HepG2 (cell line): ENCODE results near the gene POU6F1. TPM values are rescaled to one million over a fixed set of nuclear protein-coding genes. Genes with fewer than 3 reads are reported as not detected.

ENCODE experiments used
- ADNP ChIP-seq: sonication (generic); formaldehyde crosslinking; IDR thresholded peaks from 2 replicates; pipeline ENCODE4 v1.4.0; 2020; ENCODE audit warnings: missing genetic modification reagents
- BHLHE40 ChIP-seq: IDR thresholded peaks from 2 replicates; pipeline ENCODE4 v1.6.1; 2011; ENCODE audit warnings: low read length, improper control_type of control experiment
- CREM ChIP-seq, 2 experiments: sonication (generic) in 1 of 2; formaldehyde crosslinking in 1 of 2; IDR thresholded peaks; 2 replicates each; pipeline versions ENCODE4 v1.4.0 to v1.6.1; 2016 to 2020; ENCODE audit warnings: antibody characterized with exemption in 1 of 2, mild to moderate bottlenecking in 1 of 2, missing genetic modification reagents in 1 of 2
- HOXD1 ChIP-seq: sonication (generic); formaldehyde crosslinking; IDR thresholded peaks from 2 replicates; pipeline ENCODE4 v1.5.0; 2020; ENCODE audit warnings: missing genetic modification reagents
- IKZF1 ChIP-seq: fragments of 450-650 bp; IDR thresholded peaks from 2 replicates; pipeline ENCODE4 v1.7.1; 2016
- KLF15 ChIP-seq: sonication (generic); formaldehyde crosslinking; IDR thresholded peaks from 2 replicates; pipeline ENCODE4 v1.8.1; 2023; ENCODE audit warnings: borderline replicate concordance, mild to moderate bottlenecking, inconsistent platforms, missing genetic modification reagents, mixed read lengths
- PHF20 ChIP-seq: sonication (generic); formaldehyde crosslinking; IDR thresholded peaks from 2 replicates; pipeline ENCODE4 v1.5.0; 2020; ENCODE audit warnings: mild to moderate bottlenecking, missing genetic modification reagents
- RFX3 ChIP-seq: IDR thresholded peaks from 2 replicates; pipeline ENCODE4 v1.6.1; 2016; ENCODE audit warnings: missing biosample characterization, missing genetic modification reagents
- XBP1 ChIP-seq: sonication (generic); formaldehyde crosslinking; IDR thresholded peaks from 2 replicates; pipeline ENCODE4 v1.5.0; 2020; ENCODE audit warnings: missing genetic modification reagents
- ZNF33B ChIP-seq: sonication (generic); formaldehyde crosslinking; IDR thresholded peaks from 2 replicates; pipeline ENCODE4 v1.5.1; 2020; ENCODE audit warnings: mild to moderate bottlenecking, missing genetic modification reagents
- ZNF768 ChIP-seq: sonication (generic); formaldehyde crosslinking; IDR thresholded peaks from 2 replicates; pipeline ENCODE4 v1.4.0; 2020; ENCODE audit warnings: missing genetic modification reagents
- ZNF781 ChIP-seq: sonication (generic); formaldehyde crosslinking; IDR thresholded peaks from 2 replicates; pipeline ENCODE4 v1.5.1; 2020; ENCODE audit warnings: borderline replicate concordance, mild to moderate bottlenecking, missing genetic modification reagents; ENCODE audit errors: not compliant biosample characterization
- ZNF782 ChIP-seq: sonication (generic); formaldehyde crosslinking; IDR thresholded peaks from 2 replicates; pipeline ENCODE4 v1.4.0; 2020; ENCODE audit warnings: missing genetic modification reagents, mild to moderate bottlenecking, borderline replicate concordance
- polyA plus RNA-seq, 8 experiments: library from polyadenylated mRNA; depleted of rRNA in 3 of 8; stranded (reverse) in 7 of 8; unstranded in 1 of 8; fragments of >200 nt; fragmentation: Illumina TruSeq in 4 of 8; extraction: Trizol in 4 of 8; gene quantifications; 2 replicates each; pipeline versions ENCODE4 v1.2.1 to v1.2.3, GENCODE V29; 2011 to 2016; ENCODE audit warnings: low read depth in 4 of 8, missing spikeins in 1 of 8, mixed read lengths in 1 of 8; ENCODE audit not compliant: insufficient read depth in 1 of 8
- total RNA-seq, 5 experiments: library from RNA; depleted of rRNA; stranded (reverse); fragments of >200 nt; fragmentation: Illumina TruSeq; extraction: Trizol; gene quantifications; 2 replicates each; pipeline ENCODE4 v1.2.3, GENCODE V29; 2016; ENCODE audit warnings: low read depth in 1 of 5
- TF ChIP-seq, protein P1 (sequence below): sonication (generic); formaldehyde crosslinking; IDR thresholded peaks from 2 replicates; pipeline ENCODE4 v1.4.0; 2020; ENCODE audit warnings: mild to moderate bottlenecking, missing genetic modification reagents
- TF ChIP-seq, protein P2 (sequence below): sonication (generic); formaldehyde crosslinking; IDR thresholded peaks from 2 replicates; pipeline ENCODE4 v1.5.1; 2020; ENCODE audit warnings: missing genetic modification reagents, mild to moderate bottlenecking, borderline replicate concordance
- TF ChIP-seq, protein P3 (sequence below): sonication (generic); formaldehyde crosslinking; IDR thresholded peaks from one replicate; pipeline ENCODE4 v1.5.1; 2020; ENCODE audit warnings: mild to moderate bottlenecking, missing genetic modification reagents; ENCODE audit errors: not compliant biosample characterization

POU6F1 gene
- total and polyA plus RNA-seq, 2 of the 13 experiments (the other 11 are each of a cell fraction or from before 2014, with no cell fraction given) = 0.48 to 0.51 TPM

DNA sequence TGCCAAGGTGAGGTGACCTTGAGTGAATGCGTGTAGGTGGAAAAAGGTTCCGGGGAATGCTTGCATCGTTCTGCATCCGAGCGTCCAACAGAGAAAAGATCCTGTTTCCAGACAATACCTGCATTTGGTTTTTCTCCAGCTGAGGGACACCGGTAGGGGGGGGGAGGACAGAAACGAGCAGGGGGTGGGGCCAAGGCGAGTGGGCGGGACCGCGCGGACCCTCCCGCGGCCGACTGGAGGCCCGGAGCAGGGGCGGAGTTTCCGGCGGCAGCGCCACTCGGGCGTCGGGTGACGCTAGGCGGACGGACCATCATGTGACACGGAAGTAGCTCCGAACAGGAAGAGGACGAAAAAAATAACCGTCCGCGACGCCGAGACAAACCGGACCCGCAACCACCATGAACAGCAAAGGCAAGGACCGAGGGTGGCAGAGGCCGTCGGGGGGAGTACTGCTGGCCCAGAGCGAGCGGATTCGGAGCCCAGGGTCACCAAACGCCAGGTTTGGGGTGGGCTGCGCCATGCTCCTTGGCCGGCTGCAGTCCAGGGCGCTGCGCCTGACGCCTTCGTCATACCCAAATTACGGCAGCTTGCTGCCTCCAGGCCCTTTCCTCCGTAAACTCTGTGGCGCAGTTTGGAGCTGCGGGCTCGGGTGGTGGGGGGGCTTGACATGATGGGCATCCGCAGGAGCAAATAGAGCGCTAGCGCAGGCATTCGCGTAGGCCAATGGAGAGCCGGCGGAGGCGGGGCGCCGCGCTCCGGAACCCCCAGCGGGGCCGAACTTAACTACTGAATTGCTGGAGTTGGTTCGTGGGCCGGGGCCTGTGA lies 20.9 kb upstream of the POU6F1 start, which contains the start of gene DAZAP2 (continued):
- TF ChIP-seq, protein P1, sequence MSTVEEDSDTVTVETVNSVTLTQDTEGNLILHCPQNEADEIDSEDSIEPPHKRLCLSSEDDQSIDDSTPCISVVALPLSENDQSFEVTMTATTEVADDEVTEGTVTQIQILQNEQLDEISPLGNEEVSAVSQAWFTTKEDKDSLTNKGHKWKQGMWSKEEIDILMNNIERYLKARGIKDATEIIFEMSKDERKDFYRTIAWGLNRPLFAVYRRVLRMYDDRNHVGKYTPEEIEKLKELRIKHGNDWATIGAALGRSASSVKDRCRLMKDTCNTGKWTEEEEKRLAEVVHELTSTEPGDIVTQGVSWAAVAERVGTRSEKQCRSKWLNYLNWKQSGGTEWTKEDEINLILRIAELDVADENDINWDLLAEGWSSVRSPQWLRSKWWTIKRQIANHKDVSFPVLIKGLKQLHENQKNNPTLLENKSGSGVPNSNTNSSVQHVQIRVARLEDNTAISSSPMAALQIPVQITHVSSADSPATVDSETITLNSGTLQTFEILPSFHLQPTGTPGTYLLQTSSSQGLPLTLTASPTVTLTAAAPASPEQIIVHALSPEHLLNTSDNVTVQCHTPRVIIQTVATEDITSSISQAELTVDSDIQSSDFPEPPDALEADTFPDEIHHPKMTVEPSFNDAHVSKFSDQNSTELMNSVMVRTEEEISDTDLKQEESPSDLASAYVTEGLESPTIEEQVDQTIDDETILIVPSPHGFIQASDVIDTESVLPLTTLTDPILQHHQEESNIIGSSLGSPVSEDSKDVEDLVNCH (CRISPR knock-in tag) = no peak
- TF ChIP-seq KLF15 (CRISPR knock-in tag) (peak; percentile 66; the same call in 1 of the 2 replicates), CREM (IDR thresholded peaks at IDR 0.05) (0 out of 2 replicates have a peak, but pooled peaks have one; percentile 51), CREM (CRISPR knock-in tag; IDR thresholded peaks at IDR 0.05) (no peak), RFX3 (CRISPR knock-in tag) (no peak), ADNP (CRISPR knock-in tag) (peak; percentile 31; the same call in 1 of the 2 replicates), ZNF768 (CRISPR knock-in tag) (peak; percentile 82; the same call in 1 of the 2 replicates), ZNF33B (CRISPR knock-in tag) (peak; percentile 73; the same call in 1 of the 2 replicates), IKZF1 (no peak), XBP1 (0 out of 2 replicates have a peak, but pooled peaks have one; percentile 38), PHF20 (peak; percentile 88), ZNF782 (CRISPR knock-in tag) (0 out of 2 replicates have a peak, but pooled peaks have one; percentile 22), BHLHE40 (peak; percentile 33), ZNF781 (peak; percentile 37), HOXD1 (CRISPR knock-in tag) (no peak; the same call in 1 of the 2 replicates)
- TF ChIP-seq, protein P2, sequence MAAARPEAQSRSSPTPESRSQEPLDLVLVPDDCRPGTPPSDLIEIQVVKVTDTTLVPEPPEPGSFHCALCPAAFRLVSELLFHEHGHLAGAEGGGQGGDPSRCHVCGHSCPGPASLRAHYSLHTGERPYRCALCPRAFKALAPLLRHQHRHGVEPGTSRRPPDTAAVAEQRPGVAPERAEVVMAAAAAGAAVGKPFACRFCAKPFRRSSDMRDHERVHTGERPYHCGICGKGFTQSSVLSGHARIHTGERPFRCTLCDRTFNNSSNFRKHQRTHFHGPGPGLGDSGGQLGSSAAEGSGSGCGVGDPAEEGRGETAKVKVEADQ = no peak; the same call in 1 of the 2 replicates
- TF ChIP-seq, protein P3, sequence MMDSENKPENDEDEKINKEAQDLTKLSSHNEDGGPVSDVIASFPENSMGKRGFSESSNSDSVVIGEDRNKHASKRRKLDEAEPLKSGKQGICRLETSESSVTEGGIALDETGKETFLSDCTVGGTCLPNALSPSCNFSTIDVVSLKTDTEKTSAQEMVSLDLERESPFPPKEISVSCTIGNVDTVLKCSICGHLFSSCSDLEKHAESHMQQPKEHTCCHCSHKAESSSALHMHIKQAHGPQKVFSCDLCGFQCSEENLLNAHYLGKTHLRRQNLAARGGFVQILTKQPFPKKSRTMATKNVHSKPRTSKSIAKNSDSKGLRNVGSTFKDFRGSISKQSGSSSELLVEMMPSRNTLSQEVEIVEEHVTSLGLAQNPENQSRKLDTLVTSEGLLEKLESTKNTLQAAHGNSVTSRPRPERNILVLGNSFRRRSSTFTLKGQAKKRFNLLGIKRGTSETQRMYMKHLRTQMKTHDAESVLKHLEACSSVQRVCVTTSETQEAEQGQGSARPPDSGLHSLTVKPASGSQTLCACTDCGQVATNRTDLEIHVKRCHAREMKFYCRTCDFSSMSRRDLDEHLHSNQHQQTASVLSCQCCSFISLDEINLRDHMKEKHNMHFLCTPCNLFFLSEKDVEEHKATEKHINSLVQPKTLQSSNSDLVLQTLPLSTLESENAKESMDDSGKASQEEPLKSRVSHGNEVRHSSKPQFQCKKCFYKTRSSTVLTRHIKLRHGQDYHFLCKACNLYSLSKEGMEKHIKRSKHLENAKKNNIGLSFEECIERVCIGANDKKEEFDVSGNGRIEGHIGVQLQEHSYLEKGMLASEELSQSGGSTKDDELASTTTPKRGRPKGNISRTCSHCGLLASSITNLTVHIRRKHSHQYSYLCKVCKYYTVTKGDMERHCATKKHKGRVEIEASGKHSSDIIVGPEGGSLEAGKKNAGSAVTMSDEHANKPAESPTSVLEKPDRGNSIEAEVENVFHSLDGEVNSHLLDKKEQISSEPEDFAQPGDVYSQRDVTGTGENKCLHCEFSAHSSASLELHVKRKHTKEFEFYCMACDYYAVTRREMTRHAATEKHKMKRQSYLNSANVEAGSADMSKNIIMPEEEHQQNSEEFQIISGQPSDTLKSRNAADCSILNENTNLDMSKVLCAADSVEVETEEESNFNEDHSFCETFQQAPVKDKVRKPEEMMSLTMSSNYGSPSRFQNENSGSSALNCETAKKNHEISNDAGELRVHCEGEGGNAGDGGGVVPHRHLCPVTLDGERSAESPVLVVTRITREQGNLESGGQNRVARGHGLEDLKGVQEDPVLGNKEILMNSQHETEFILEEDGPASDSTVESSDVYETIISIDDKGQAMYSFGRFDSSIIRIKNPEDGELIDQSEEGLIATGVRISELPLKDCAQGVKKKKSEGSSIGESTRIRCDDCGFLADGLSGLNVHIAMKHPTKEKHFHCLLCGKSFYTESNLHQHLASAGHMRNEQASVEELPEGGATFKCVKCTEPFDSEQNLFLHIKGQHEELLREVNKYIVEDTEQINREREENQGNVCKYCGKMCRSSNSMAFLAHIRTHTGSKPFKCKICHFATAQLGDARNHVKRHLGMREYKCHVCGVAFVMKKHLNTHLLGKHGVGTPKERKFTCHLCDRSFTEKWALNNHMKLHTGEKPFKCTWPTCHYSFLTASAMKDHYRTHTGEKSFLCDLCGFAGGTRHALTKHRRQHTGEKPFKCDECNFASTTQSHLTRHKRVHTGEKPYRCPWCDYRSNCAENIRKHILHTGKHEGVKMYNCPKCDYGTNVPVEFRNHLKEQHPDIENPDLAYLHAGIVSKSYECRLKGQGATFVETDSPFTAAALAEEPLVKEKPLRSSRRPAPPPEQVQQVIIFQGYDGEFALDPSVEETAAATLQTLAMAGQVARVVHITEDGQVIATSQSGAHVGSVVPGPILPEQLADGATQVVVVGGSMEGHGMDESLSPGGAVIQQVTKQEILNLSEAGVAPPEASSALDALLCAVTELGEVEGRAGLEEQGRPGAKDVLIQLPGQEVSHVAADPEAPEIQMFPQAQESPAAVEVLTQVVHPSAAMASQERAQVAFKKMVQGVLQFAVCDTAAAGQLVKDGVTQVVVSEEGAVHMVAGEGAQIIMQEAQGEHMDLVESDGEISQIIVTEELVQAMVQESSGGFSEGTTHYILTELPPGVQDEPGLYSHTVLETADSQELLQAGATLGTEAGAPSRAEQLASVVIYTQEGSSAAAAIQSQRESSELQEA = no peak
